ENCODE results near the gene KRT2. TPM values are rescaled to one million over a fixed set of nuclear protein-coding genes. Genes with fewer than 3 reads are reported as not detected.

The KRT2 gene
- total and polyA plus RNA-seq, 9 of the 15 experiments (the other 6 are each of a cell fraction or from before 2014, with no cell fraction given), result 0.03 to 0.69 (median 0.07) TPM; not detected in 2

DNA sequence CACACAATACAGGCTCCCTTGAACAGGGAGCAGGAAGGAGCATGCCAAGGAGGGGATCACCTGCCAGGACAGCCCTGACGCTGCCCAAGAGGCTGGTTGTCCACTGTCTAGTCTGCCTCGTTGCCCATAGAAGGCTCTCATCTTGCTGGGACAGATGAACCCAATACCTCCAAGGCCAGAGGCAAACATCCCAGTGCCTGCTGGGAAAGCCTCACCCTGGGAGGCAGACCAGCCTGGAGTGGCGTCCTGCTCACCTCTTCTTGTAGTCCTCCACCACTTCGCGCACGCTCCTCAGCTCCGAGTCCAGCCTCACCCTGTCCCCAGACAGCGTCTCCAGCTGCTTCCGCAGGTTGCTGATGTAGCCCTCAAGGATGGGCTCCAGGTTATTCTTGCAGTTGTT, 36.1 kb downstream of the KRT2 start:
- TF ChIP-seq TRIM28 (IDR thresholded peaks at IDR 0.05) (no peak), FOXK2 (conservative IDR thresholded peaks at IDR 0.05 in 1 of 2, IDR thresholded peaks at IDR 0.05 in 1 of 2; ENCODE audit: low read depth in 2 of 2) (no peak), HDAC6 (IDR thresholded peaks at IDR 0.05; ENCODE audit: low read depth, low read length) (no peak), SREBF2 (CRISPR knock-in tag; IDR thresholded peaks at IDR 0.05) (no peak), ZNF507 (tag; conservative IDR thresholded peaks at IDR 0.05) (no peak), SMARCA5 (IDR thresholded peaks at IDR 0.05) (no peak), SP2 (IDR thresholded peaks at IDR 0.05; ENCODE audit: extremely low read depth, low read depth, low read length, poor library complexity, severe bottlenecking) (no peak), SIN3B (IDR thresholded peaks at IDR 0.05; ENCODE audit: low read depth) (no peak), ARID2 (IDR thresholded peaks at IDR 0.05) (no peak), NFIX (CRISPR knock-in tag; IDR thresholded peaks at IDR 0.05; ENCODE audit: low read depth) (no peak), SMARCB1 (IDR thresholded peaks at IDR 0.05; ENCODE audit: insufficient read length, low read depth) (no peak), C11orf30 (IDR thresholded peaks at IDR 0.05; ENCODE audit: low read depth) (no peak), ARHGAP35 (IDR thresholded peaks at IDR 0.05; ENCODE audit: partially characterized antibody) (no peak)
- TF ChIP-seq, protein P1, sequence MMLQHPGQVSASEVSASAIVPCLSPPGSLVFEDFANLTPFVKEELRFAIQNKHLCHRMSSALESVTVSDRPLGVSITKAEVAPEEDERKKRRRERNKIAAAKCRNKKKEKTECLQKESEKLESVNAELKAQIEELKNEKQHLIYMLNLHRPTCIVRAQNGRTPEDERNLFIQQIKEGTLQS (IDR thresholded peaks at IDR 0.05), result no peak
- TF ChIP-seq, protein P1 (CRISPR knock-in tag; conservative IDR thresholded peaks at IDR 0.05), result no peak
- TF ChIP-seq, protein P2, sequence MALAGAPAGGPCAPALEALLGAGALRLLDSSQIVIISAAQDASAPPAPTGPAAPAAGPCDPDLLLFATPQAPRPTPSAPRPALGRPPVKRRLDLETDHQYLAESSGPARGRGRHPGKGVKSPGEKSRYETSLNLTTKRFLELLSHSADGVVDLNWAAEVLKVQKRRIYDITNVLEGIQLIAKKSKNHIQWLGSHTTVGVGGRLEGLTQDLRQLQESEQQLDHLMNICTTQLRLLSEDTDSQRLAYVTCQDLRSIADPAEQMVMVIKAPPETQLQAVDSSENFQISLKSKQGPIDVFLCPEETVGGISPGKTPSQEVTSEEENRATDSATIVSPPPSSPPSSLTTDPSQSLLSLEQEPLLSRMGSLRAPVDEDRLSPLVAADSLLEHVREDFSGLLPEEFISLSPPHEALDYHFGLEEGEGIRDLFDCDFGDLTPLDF (CRISPR knock-in tag; IDR thresholded peaks at IDR 0.05), result no peak
- TF ChIP-seq, protein P3, sequence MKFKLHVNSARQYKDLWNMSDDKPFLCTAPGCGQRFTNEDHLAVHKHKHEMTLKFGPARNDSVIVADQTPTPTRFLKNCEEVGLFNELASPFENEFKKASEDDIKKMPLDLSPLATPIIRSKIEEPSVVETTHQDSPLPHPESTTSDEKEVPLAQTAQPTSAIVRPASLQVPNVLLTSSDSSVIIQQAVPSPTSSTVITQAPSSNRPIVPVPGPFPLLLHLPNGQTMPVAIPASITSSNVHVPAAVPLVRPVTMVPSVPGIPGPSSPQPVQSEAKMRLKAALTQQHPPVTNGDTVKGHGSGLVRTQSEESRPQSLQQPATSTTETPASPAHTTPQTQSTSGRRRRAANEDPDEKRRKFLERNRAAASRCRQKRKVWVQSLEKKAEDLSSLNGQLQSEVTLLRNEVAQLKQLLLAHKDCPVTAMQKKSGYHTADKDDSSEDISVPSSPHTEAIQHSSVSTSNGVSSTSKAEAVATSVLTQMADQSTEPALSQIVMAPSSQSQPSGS (CRISPR knock-in tag; IDR thresholded peaks at IDR 0.05), result no peak
- TF ChIP-seq, protein P4, sequence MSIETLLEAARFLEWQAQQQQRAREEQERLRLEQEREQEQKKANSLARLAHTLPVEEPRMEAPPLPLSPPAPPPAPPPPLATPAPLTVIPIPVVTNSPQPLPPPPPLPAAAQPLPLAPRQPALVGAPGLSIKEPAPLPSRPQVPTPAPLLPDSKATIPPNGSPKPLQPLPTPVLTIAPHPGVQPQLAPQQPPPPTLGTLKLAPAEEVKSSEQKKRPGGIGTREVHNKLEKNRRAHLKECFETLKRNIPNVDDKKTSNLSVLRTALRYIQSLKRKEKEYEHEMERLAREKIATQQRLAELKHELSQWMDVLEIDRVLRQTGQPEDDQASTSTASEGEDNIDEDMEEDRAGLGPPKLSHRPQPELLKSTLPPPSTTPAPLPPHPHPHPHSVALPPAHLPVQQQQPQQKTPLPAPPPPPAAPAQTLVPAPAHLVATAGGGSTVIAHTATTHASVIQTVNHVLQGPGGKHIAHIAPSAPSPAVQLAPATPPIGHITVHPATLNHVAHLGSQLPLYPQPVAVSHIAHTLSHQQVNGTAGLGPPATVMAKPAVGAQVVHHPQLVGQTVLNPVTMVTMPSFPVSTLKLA (conservative IDR thresholded peaks at IDR 0.05), result no peak
- TF ChIP-seq, protein P5, sequence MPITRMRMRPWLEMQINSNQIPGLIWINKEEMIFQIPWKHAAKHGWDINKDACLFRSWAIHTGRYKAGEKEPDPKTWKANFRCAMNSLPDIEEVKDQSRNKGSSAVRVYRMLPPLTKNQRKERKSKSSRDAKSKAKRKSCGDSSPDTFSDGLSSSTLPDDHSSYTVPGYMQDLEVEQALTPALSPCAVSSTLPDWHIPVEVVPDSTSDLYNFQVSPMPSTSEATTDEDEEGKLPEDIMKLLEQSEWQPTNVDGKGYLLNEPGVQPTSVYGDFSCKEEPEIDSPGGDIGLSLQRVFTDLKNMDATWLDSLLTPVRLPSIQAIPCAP (CRISPR knock-in tag; IDR thresholded peaks at IDR 0.05; ENCODE audit: borderline replicate concordance), result no peak
- no peaks in the 10 kb centered on the region for H3K79me2 ChIP-seq (ENCODE audit: control insufficient read depth, insufficient read depth, low read length)
- ChIA-PET POLR2A (no interaction called here), CTCF (ENCODE audit: low intra/inter-chr PET ratio) (no interaction called here)
- WGBS (ENCODE audit: insufficient coverage, low coverage, missing lambda C conversion rate), result 30% methylated on average over 9 of the region's 9 CpGs
- H4K20me1 ChIP-seq (replicated peaks; ENCODE audit: control insufficient read depth, insufficient read depth, low read length), result 0 out of 2 replicates have a peak, but pooled peaks cover 2% of the 10 kb centered on the region
- DNase-seq (ENCODE audit: extremely low read depth in 1 of 4, low spot score in 3 of 4), result no peak
- H3K36me3 ChIP-seq (ENCODE audit: control insufficient read depth, insufficient read depth, low read length), result no peaks in the 10 kb centered on the region
- no peak overlapping the region for H3K27ac ChIP-seq (ENCODE audit: extremely low read depth, low read depth, low read length)
- no peak for FAIRE-seq
- no peak overlapping the region for H3K4me2 ChIP-seq (ENCODE audit: insufficient read depth, low read length)
- no peak for ATAC-seq
- no peaks in the 10 kb centered on the region for H3K9me3 ChIP-seq (replicated peaks; ENCODE audit: control insufficient read depth, insufficient read depth, low read depth, low read length)
- peaks cover 7 to 35% of the 10 kb centered on the region in 2 experiments; a peak in 4 of 5 replicates for H3K27me3 ChIP-seq (ENCODE audit: control insufficient read depth in 2 of 2, insufficient read depth in 2 of 2, low read length in 2 of 2)
- no TSS peak for BruUV-seq (replicated peaks)
- H2AFZ ChIP-seq (ENCODE audit: low read depth, low read length), result no peak overlapping the region
- no peak overlapping the region for H3K9ac ChIP-seq (ENCODE audit: insufficient read depth in 1 of 2, low read depth in 2 of 2, low read length in 2 of 2)
- no peaks in the 10 kb centered on the region; a peak in 1 of 5 replicates for H3K4me1 ChIP-seq (replicated peaks in 1 of 2; ENCODE audit: control insufficient read depth in 2 of 2, insufficient read depth in 2 of 2, low read length in 2 of 2)
- in situ Hi-C loops (cut with MboI) (no loop called here), intact Hi-C loops (cut with micrococcal nuclease) (no loop called here)
- no peak overlapping the region for H3K4me3 ChIP-seq
- H3K9me1 ChIP-seq (ENCODE audit: control insufficient read depth, insufficient read depth, low read length), result no peaks in the 10 kb centered on the region

Data from K562 (cell line).